Neuronal stem cell (in vitro differentiated cells): Measurements from ENCODE around the gene WNK3.

Experiments used
- DNase-seq: peaks from one replicate; pipeline ENCODE4 v3.0.0-alpha.2; 2013; ENCODE audit warnings: low spot score
- H2AFZ ChIP-seq: one replicate; pipeline ENCODE4 v1.6.1; 2013; ENCODE audit warnings: mild to moderate bottlenecking, low read length, inconsistent platforms
- H2AK5ac ChIP-seq: 2 replicates; pipeline ENCODE4 v1.6.1; 2013; ENCODE audit warnings: low read depth, mild to moderate bottlenecking, inconsistent platforms, low read length, moderate library complexity, mixed read lengths
- H2BK120ac ChIP-seq: 2 replicates; pipeline ENCODE4 v1.6.1; 2013; ENCODE audit warnings: low read depth, mild to moderate bottlenecking, inconsistent platforms, low read length, moderate library complexity, mixed read lengths
- H2BK12ac ChIP-seq: one replicate; pipeline ENCODE4 v1.6.1; 2013; ENCODE audit warnings: low read length, inconsistent platforms
- H2BK15ac ChIP-seq: 2 replicates; pipeline ENCODE4 v1.6.1; 2013; ENCODE audit warnings: mild to moderate bottlenecking, low read length, inconsistent platforms, mixed read lengths
- H2BK5ac ChIP-seq: one replicate; pipeline ENCODE4 v1.6.1; 2013; ENCODE audit warnings: inconsistent platforms, mild to moderate bottlenecking, low read length, moderate library complexity
- H3K14ac ChIP-seq: one replicate; pipeline ENCODE4 v1.6.1; 2013; ENCODE audit warnings: low read length, inconsistent platforms
- H3K18ac ChIP-seq: 2 replicates; pipeline ENCODE4 v1.6.1; 2013; ENCODE audit warnings: low read length, inconsistent platforms
- H3K23ac ChIP-seq: 2 replicates; pipeline ENCODE4 v1.6.1; 2013; ENCODE audit warnings: low read depth, mild to moderate bottlenecking, mixed read lengths, low read length, inconsistent platforms; ENCODE audit not compliant: poor library complexity
- H3K27ac ChIP-seq: replicated peaks from 3 replicates; pipeline ENCODE4 v1.5.1; 2013; ENCODE audit warnings: low read length, inconsistent platforms
- H3K27me3 ChIP-seq, 3 experiments: 2 replicates each; pipeline ENCODE4 v1.6.1; 2013; ENCODE audit warnings: low read length in 3 of 3, mild to moderate bottlenecking in 2 of 3, inconsistent platforms in 1 of 3, low read depth in 1 of 3, mixed read lengths in 1 of 3, moderate library complexity in 1 of 3; ENCODE audit not compliant: control insufficient read depth in 3 of 3, insufficient read depth in 3 of 3
- H3K36me3 ChIP-seq, 2 donors: replicated peaks in 1 of 2; 2 replicates each; pipeline ENCODE4 v1.6.1; 2013; ENCODE audit warnings: low read length in 2 of 2; ENCODE audit not compliant: control insufficient read depth in 2 of 2, insufficient read depth in 2 of 2
- H3K4ac ChIP-seq: 2 replicates; pipeline ENCODE4 v1.6.1; 2013; ENCODE audit warnings: inconsistent platforms, mild to moderate bottlenecking, low read length, moderate library complexity
- H3K4me1 ChIP-seq, 2 donors: 1 replicate in 1 of 2; 2 replicates in 1 of 2; pipeline ENCODE4 v1.6.1; 2013; ENCODE audit warnings: low read length in 2 of 2, low read depth in 1 of 2; ENCODE audit not compliant: control insufficient read depth in 2 of 2, insufficient read depth in 1 of 2
- H3K4me2 ChIP-seq: one replicate; pipeline ENCODE4 v1.6.1; 2013; ENCODE audit warnings: mild to moderate bottlenecking, low read length, inconsistent platforms; ENCODE audit not compliant: insufficient read depth, poor library complexity, severe bottlenecking
- H3K4me3 ChIP-seq, 2 donors: 2 replicates each; pipeline ENCODE4 v1.5.1; 2013; ENCODE audit warnings: low read length in 2 of 2, mild to moderate bottlenecking in 2 of 2, inconsistent platforms in 1 of 2, moderate library complexity in 1 of 2
- H3K79me1 ChIP-seq: one replicate; pipeline ENCODE4 v1.6.1; 2013; ENCODE audit warnings: low read depth, mild to moderate bottlenecking, inconsistent platforms, low read length, moderate library complexity
- H3K9ac ChIP-seq: one replicate; pipeline ENCODE4 v1.6.1; 2013; ENCODE audit warnings: mild to moderate bottlenecking, low read depth, low read length, inconsistent platforms; ENCODE audit not compliant: poor library complexity
- H3K9me3 ChIP-seq, 2 donors: replicated peaks in 1 of 2; 2 replicates each; pipeline versions ENCODE3 to v1.6.1; 2013; ENCODE audit warnings: low read length in 2 of 2, mild to moderate bottlenecking in 2 of 2, inconsistent platforms in 1 of 2, low read depth in 1 of 2, mixed read lengths in 1 of 2, moderate library complexity in 1 of 2; ENCODE audit not compliant: control insufficient read depth in 2 of 2, insufficient read depth in 1 of 2
- H4K8ac ChIP-seq: one replicate; pipeline ENCODE4 v1.6.1; 2013; ENCODE audit warnings: low read depth, mild to moderate bottlenecking, inconsistent platforms, low read length, moderate library complexity
- H4K91ac ChIP-seq: one replicate; pipeline ENCODE4 v1.6.1; 2013; ENCODE audit warnings: low read length, low read depth, mild to moderate bottlenecking, inconsistent platforms; ENCODE audit not compliant: poor library complexity
- WGBS, 2 donors: extraction: QIAGEN DNeasy Blood & Tissue Kit; methylation state at CpG; one replicate each; pipeline ENCODE4 v1.1.7; 2013; ENCODE audit warnings: missing lambda C conversion rate in 2 of 2, mixed read lengths in 1 of 2; ENCODE audit not compliant: insufficient read length in 2 of 2, insufficient replicate concordance in 1 of 2; ENCODE audit errors: extremely low coverage in 2 of 2; 5-methylcytosine and 5-hydroxymethylcytosine counted together

WNK3 gene

GRCh38 chrX:54271664-54272063 lies 86.2 kb downstream of the WNK3 start:
- Histone ChIP-seq H2BK12ac (no peak overlapping the region), H3K18ac (no peak overlapping the region), H3K4me3 (no peak overlapping the region), H4K91ac (no peak overlapping the region), H2AFZ (no peak overlapping the region), H2AK5ac (no peak overlapping the region), H3K14ac (no peak overlapping the region), H3K9ac (no peak overlapping the region), H2BK120ac (no peak overlapping the region), H3K4me2 (no peak overlapping the region), H3K79me1 (no peaks in the 10 kb centered on the region), H3K27me3 (no peaks in the 10 kb centered on the region), H3K9me3 (no peaks in the 10 kb centered on the region), H2BK5ac (no peak overlapping the region), H3K4me1 (no peaks in the 10 kb centered on the region), H3K36me3 (no peaks in the 10 kb centered on the region), H3K23ac (no peak overlapping the region), H3K4ac (no peak overlapping the region), H2BK15ac (no peak overlapping the region), H3K27ac (no peak overlapping the region), H4K8ac (no peak overlapping the region)
- WGBS, 2 donors: no CpG with 5 or more reads among the region's 2 CpGs
- DNase-seq: no peak

- DNase-seq: no peak
- no peak overlapping the region for H3K27ac ChIP-seq
- H3K27me3 ChIP-seq: no peaks in the 10 kb centered on the region
- no peak overlapping the region for H3K9ac ChIP-seq
- no peak overlapping the region for H3K4me2 ChIP-seq
- no peak overlapping the region for H2BK5ac ChIP-seq
- H3K4me3 ChIP-seq: no peak overlapping the region
- H4K8ac ChIP-seq: no peak overlapping the region
- no peak overlapping the region for H4K91ac ChIP-seq
- peaks cover 9 to 33% of the 10 kb centered on the region in 2 donors for H3K36me3 ChIP-seq
- H3K4ac ChIP-seq: no peak overlapping the region
- H3K4me1 ChIP-seq: no peaks in the 10 kb centered on the region
- no CpG with 5 or more reads among the region's 1 CpG for WGBS, 2 donors
- no peak overlapping the region for H2BK15ac ChIP-seq
- H3K23ac ChIP-seq: no peak overlapping the region
- H3K18ac ChIP-seq: no peak overlapping the region
- H3K14ac ChIP-seq: no peak overlapping the region
- no peaks in the 10 kb centered on the region for H3K79me1 ChIP-seq
- H3K9me3 ChIP-seq: no peaks in the 10 kb centered on the region
- H2AFZ ChIP-seq: no peak overlapping the region
- H2AK5ac ChIP-seq: no peak overlapping the region
- H2BK12ac ChIP-seq: no peak overlapping the region
- no peak overlapping the region for H2BK120ac ChIP-seq
Observed at GRCh38 chrX:54248309-54248708, 109.5 kb downstream of the WNK3 start.

GRCh38 chrX:54246866-54247265 lies 111.0 kb downstream of the WNK3 start:
- no peak overlapping the region for H3K4me3 ChIP-seq
- H4K91ac ChIP-seq: no peak overlapping the region
- H3K9me3 ChIP-seq: no peaks in the 10 kb centered on the region
- H2BK120ac ChIP-seq: no peak overlapping the region
- no peak overlapping the region for H4K8ac ChIP-seq
- no peak overlapping the region for H2AFZ ChIP-seq
- H3K4me2 ChIP-seq: no peak overlapping the region
- no peak overlapping the region for H2BK12ac ChIP-seq
- no peak overlapping the region for H3K14ac ChIP-seq
- H2BK15ac ChIP-seq: no peak overlapping the region
- no peak overlapping the region for H2BK5ac ChIP-seq
- no peak overlapping the region for H3K27ac ChIP-seq
- peaks cover 9 to 33% of the 10 kb centered on the region in 2 donors for H3K36me3 ChIP-seq
- H3K4ac ChIP-seq: no peak overlapping the region
- DNase-seq: no peak
- no peaks in the 10 kb centered on the region for H3K27me3 ChIP-seq
- no peaks in the 10 kb centered on the region for H3K4me1 ChIP-seq
- no peak overlapping the region for H3K18ac ChIP-seq
- H3K79me1 ChIP-seq: no peaks in the 10 kb centered on the region
- no peak overlapping the region for H3K9ac ChIP-seq
- H2AK5ac ChIP-seq: no peak overlapping the region
- H3K23ac ChIP-seq: no peak overlapping the region

- Histone ChIP-seq H3K14ac (no peak overlapping the region), H2BK5ac (no peak overlapping the region), H3K4me3 (no peak overlapping the region), H3K4me1 (no peaks in the 10 kb centered on the region), H3K4ac (no peak overlapping the region), H4K8ac (no peak overlapping the region), H3K27me3 (no peaks in the 10 kb centered on the region), H2AFZ (no peak overlapping the region), H3K18ac (no peak overlapping the region), H2AK5ac (no peak overlapping the region), H2BK12ac (no peak overlapping the region), H4K91ac (no peak overlapping the region), H3K4me2 (no peak overlapping the region), H3K9me3 (peaks cover 0 to 9% of the 10 kb centered on the region in 2 donors), H2BK15ac (no peak overlapping the region), H3K79me1 (no peaks in the 10 kb centered on the region), H3K23ac (no peak overlapping the region), H3K36me3 (peaks cover 4 to 24% of the 10 kb centered on the region in 2 donors), H2BK120ac (no peak overlapping the region), H3K9ac (no peak overlapping the region), H3K27ac (no peak overlapping the region)
- no CpG with 5 or more reads among the region's 4 CpGs for WGBS, 2 donors
- DNase-seq: no peak
Observed at GRCh38 chrX:54238588-54238987, 119.3 kb downstream of the WNK3 start.
